Fibroblast of the aortic adventitia (primary cell): Measurements from ENCODE around the gene UBB. TPM values are rescaled to one million over a fixed set of nuclear protein-coding genes. Genes with fewer than 3 reads are reported as not detected.

Source experiments
- DNase-seq: peaks from one replicate; pipeline ENCODE4 v3.0.0-alpha.2; 2010; ENCODE audit warnings: low read depth
- H3K4me3 ChIP-seq: 2 replicates; pipeline ENCODE4 v1.5.1; 2011; ENCODE audit warnings: low read depth, mild to moderate bottlenecking, control low read depth, low read length, moderate library complexity
- total RNA-seq: library from RNA; depleted of rRNA; stranded (reverse); fragments of >200 nt; gene quantifications from 2 replicates; pipeline ENCODE4 v1.2.3, GENCODE V29; 2012; ENCODE audit warnings: low replicate concordance
- TF ChIP-seq, protein P1 (sequence below): IDR thresholded peaks from 2 replicates; pipeline ENCODE4 v1.5.1; 2011; ENCODE audit warnings: mild to moderate bottlenecking, low read length, control low read depth, inconsistent platforms; ENCODE audit not compliant: insufficient read depth

The UBB gene
- total RNA-seq, 1 donor = 1,074 TPM

DNA sequence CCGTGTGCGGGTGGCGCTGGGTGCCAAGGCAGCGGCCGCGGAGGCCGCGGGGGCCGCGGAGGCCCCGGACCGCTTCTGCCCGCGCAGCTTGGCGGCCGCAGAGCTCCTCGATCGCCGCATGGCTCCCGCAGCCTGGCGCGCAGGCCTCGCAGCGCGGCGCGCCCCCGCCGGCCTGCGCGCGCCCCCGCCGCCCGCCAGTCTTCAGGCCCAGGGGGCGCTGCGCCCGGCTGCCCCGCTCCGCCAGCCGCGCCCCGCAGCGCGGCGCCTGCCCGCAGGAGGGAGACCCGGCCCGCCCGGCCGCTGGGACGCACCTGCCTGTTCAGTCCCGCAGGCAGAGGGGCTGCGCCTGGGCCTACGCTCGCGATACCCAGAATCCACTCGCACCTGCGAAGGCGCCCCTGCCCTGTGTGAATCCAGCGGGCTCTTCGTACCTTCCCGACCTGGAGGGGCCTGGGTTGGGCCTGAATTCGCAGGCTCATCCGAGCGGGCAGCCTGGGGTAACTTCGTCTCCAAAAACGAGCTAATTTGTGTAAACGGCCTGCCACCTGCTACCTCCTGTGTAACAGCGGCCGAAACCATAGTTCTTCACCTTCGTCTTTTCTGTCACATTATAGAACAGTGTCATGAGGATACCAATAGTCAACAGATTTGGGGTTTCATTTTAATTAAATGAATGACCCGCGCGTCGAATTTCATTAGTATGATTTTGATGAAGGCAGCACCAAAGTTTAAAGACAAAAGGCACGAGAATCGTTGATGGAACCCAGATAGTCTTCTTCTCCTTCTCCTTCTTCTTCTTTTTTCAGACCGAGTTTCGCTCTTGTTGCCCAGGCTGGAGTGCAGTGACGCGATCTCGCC, 27.3 kb upstream of the UBB start, which contains the start of gene CENPV:
TSS of gene CENPV (minus strand) at position 153 of the 858 bp plus-strand sequence. CDS start at position 120, 33 bp downstream.
- DNase-seq = peak; percentile 16
- peak within 1 kb of the TSS; percentile 74 for H3K4me3 ChIP-seq
- TF ChIP-seq, protein P1, sequence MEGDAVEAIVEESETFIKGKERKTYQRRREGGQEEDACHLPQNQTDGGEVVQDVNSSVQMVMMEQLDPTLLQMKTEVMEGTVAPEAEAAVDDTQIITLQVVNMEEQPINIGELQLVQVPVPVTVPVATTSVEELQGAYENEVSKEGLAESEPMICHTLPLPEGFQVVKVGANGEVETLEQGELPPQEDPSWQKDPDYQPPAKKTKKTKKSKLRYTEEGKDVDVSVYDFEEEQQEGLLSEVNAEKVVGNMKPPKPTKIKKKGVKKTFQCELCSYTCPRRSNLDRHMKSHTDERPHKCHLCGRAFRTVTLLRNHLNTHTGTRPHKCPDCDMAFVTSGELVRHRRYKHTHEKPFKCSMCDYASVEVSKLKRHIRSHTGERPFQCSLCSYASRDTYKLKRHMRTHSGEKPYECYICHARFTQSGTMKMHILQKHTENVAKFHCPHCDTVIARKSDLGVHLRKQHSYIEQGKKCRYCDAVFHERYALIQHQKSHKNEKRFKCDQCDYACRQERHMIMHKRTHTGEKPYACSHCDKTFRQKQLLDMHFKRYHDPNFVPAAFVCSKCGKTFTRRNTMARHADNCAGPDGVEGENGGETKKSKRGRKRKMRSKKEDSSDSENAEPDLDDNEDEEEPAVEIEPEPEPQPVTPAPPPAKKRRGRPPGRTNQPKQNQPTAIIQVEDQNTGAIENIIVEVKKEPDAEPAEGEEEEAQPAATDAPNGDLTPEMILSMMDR = peak; percentile 5

GRCh38 chr17:16354585-16354984, 26.3 kb upstream of the UBB start:
- TF ChIP-seq, protein P1 = no peak
- no peak for DNase-seq
- H3K4me3 ChIP-seq = no peak overlapping the region

GRCh38 chr17:16358394-16358793, 22.5 kb upstream of the UBB start:
- TF ChIP-seq, protein P1 = no peak
- no peak for DNase-seq
- no peak overlapping the region for H3K4me3 ChIP-seq

- H3K4me3 ChIP-seq = no peak overlapping the region
- DNase-seq = no peak
- TF ChIP-seq, protein P1 = no peak
Observed at GRCh38 chr17:16361874-16362273, 19.0 kb upstream of the UBB start.

DNA sequence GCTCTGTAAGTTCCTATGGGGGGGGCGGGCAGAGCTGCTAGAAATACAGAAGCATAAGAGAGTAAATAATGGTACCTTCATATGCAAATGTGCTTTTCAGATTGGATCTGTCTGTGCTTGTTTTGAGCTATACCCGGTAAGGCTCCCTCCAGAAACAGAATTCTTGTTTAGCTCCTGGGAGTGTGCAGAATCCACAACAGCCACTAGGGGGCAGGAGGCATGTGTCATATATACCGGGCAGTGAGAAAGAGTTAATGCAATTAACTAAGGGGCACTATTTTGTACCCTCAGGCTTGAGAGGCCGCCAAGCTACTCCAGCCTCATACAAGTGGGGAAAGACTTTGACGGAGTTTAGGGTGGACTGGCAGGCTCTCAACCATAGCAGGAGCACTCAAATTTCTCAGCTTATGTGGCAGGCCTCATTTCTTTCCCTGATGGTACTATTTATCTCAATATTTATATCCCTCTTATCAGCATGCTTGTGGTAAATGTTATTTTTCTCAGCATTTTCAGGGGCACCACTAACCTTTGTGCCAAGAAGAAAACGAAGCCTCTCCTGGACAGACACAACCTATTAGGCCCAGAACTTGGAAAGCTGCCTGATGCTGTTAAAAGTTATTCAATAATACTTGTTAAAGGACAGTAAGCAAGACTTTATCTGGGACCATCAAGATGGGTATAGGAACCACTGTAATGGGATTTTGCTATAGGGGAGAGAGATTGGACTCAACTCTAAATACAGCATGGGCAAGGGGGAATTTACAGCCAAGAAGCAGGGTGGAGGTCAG, 16.9 kb upstream of the UBB start:
- DNase-seq = peak; percentile 81
- TF ChIP-seq, protein P1 = peak; percentile 97
- H3K4me3 ChIP-seq = no peak overlapping the region

DNA sequence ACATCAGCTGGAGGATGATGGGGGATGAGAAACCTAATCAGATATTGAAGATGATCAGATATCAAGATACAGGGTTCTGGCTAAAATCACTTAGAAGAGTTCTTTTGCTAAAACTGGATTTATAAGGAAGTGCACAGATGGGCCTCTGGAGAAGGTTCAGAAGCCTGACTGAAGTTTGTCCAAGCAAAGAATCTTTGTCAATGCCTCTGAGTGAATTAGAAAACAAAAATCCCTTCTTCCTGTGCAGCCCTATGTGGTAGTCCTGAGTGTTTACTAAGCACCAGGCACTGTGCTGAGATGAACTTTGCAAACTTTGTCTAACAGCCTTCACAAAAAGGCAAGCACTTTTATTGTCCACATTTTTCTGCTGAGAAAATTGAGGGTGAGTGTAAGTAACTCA, 16.3 kb upstream of the UBB start:
- TF ChIP-seq, protein P1 = no peak
- no peak for DNase-seq
- no peak overlapping the region for H3K4me3 ChIP-seq
